K562 (cell line): ENCODE results near the gene SAMD3.

Experiments
- BRCA1 ChIP-seq, 2 experiments: fragments of 450-650 bp in 1 of 2; sonication (generic) in 1 of 2; formaldehyde crosslinking in 1 of 2; IDR thresholded peaks; 2 replicates each; pipeline versions ENCODE4 v1.5.0 to v1.6.1; 2017 to 2020; ENCODE audit warnings: mild to moderate bottlenecking in 1 of 2, missing genetic modification reagents in 1 of 2
- FOXA1 ChIP-seq: fragments of 450-650 bp; IDR thresholded peaks from 2 replicates; pipeline ENCODE4 v1.6.1; 2016; ENCODE audit warnings: mild to moderate bottlenecking, borderline replicate concordance
- FOXM1 ChIP-seq, 2 experiments: fragments of 450-650 bp in 1 of 2; sonication (generic) in 1 of 2; formaldehyde crosslinking in 1 of 2; IDR thresholded peaks; 2 replicates each; pipeline versions ENCODE4 v1.6.1 to v1.9.0; 2017 to 2022; ENCODE audit warnings: low read depth in 2 of 2, mild to moderate bottlenecking in 2 of 2, missing genetic modification reagents in 1 of 2, moderate library complexity in 1 of 2
- HNRNPH1 ChIP-seq: fragments of 200-400 bp; formaldehyde crosslinking; optimal IDR thresholded peaks from 2 replicates; pipeline ENCODE3; 2017; ENCODE audit warnings: low read depth, mild to moderate bottlenecking, low read length, moderate library complexity
- POLR3A ChIP-seq: IDR thresholded peaks from 2 replicates; pipeline ENCODE4 v1.6.1; 2011; ENCODE audit warnings: borderline replicate concordance, mild to moderate bottlenecking, moderate library complexity; ENCODE audit not compliant: insufficient read length, insufficient read depth; ENCODE audit errors: extremely low read depth
- SIX5 ChIP-seq, 2 experiments: IDR thresholded peaks; 2 replicates each; pipeline ENCODE4 v1.6.1; 2011; ENCODE audit warnings: low read length in 2 of 2, borderline replicate concordance in 1 of 2, low read depth in 1 of 2, mild to moderate bottlenecking in 1 of 2, moderate library complexity in 1 of 2; ENCODE audit not compliant: insufficient read depth in 1 of 2
- U2AF2 ChIP-seq: fragments of 200-400 bp; formaldehyde crosslinking; optimal IDR thresholded peaks from 2 replicates; pipeline ENCODE3; 2017; ENCODE audit warnings: low read depth, mild to moderate bottlenecking, low read length
- ZC3H4 ChIP-seq: sonication (generic); formaldehyde crosslinking; IDR thresholded peaks from 2 replicates; pipeline ENCODE4 v1.9.0; 2021; ENCODE audit warnings: missing genetic modification reagents, borderline replicate concordance
- ZNF143 ChIP-seq: sonication (generic); formaldehyde crosslinking; IDR thresholded peaks from 2 replicates; pipeline ENCODE4 v1.9.0; 2022; ENCODE audit warnings: mild to moderate bottlenecking, missing genetic modification reagents
- TF ChIP-seq, protein P1 (sequence below), 3 experiments: IDR thresholded peaks in 2 of 3; conservative IDR thresholded peaks in 1 of 3; 2 replicates each; pipeline ENCODE4 v1.5.1; 2011 to 2012; ENCODE audit warnings: low read length in 3 of 3, mild to moderate bottlenecking in 3 of 3, control low read depth in 2 of 3, improper control_type of control experiment in 1 of 3, inconsistent platforms in 1 of 3, low read depth in 1 of 3, mixed read lengths in 1 of 3, moderate library complexity in 1 of 3; ENCODE audit not compliant: insufficient read depth in 2 of 3
- TF ChIP-seq, protein P2 (sequence below): fragments of 450-650 bp; conservative IDR thresholded peaks from 2 replicates; pipeline ENCODE4 v1.6.1; 2016; ENCODE audit warnings: missing genetic modification characterization, low read depth, mild to moderate bottlenecking, missing compliant biosample characterization, moderate library complexity
- TF ChIP-seq, protein P3 (sequence below): IDR thresholded peaks from 3 replicates; pipeline ENCODE4 v1.6.1; 2011; ENCODE audit warnings: borderline replicate concordance, mild to moderate bottlenecking; ENCODE audit not compliant: insufficient read length, insufficient read depth

DNA sequence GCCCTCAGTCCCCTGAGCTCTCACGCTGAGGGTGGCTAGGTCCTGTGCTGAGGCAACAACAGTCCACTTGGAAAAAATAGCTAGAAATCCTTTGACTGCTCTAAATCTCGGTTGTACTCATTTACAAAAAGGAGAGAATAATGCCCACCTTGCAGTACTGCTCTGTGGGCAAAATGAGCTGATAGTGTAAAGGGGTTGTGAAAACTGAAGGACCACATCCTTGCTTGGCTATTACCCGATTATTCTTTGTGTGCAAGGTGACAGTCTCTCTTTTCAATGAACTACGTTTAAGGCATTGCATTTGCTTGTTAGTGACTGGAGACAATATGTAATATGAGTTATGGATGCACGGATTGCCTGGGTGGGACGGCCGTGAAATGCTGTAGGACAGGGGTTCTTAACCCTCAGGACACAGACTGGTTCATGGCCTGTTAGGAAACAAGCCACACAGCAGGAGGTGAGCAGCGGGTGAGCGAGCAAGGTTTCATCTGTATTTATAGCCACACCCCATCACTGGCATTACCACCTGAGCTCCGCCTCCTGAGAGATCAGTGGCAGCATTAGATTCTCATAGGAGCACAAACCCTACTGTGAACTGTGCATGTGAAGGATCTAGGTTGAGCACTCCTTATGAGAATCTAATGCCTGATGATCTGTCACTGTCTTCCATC lies 14.6 kb downstream of the SAMD3 start:
- TF ChIP-seq BRCA1 (IDR thresholded peaks at IDR 0.05) (no peak), BRCA1 (CRISPR knock-in tag; IDR thresholded peaks at IDR 0.05) (no peak), ZC3H4 (CRISPR knock-in tag) (no peak), SIX5 (IDR thresholded peaks at IDR 0.05; ENCODE audit: borderline replicate concordance in 1 of 2, insufficient read depth in 1 of 2, low read depth in 1 of 2, low read length in 2 of 2) (no peak), HNRNPH1 (no peak), FOXA1 (no peak), U2AF2 (no peak), ZNF143 (CRISPR knock-in tag) (no peak), POLR3A (no peak), FOXM1 (IDR thresholded peaks at IDR 0.05; ENCODE audit: low read depth) (no peak), FOXM1 (CRISPR knock-in tag; IDR thresholded peaks at IDR 0.05; ENCODE audit: low read depth) (no peak)
- TF ChIP-seq, protein P1, sequence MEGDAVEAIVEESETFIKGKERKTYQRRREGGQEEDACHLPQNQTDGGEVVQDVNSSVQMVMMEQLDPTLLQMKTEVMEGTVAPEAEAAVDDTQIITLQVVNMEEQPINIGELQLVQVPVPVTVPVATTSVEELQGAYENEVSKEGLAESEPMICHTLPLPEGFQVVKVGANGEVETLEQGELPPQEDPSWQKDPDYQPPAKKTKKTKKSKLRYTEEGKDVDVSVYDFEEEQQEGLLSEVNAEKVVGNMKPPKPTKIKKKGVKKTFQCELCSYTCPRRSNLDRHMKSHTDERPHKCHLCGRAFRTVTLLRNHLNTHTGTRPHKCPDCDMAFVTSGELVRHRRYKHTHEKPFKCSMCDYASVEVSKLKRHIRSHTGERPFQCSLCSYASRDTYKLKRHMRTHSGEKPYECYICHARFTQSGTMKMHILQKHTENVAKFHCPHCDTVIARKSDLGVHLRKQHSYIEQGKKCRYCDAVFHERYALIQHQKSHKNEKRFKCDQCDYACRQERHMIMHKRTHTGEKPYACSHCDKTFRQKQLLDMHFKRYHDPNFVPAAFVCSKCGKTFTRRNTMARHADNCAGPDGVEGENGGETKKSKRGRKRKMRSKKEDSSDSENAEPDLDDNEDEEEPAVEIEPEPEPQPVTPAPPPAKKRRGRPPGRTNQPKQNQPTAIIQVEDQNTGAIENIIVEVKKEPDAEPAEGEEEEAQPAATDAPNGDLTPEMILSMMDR (IDR thresholded peaks at IDR 0.05 in 2 of 3, conservative IDR thresholded peaks at IDR 0.05 in 1 of 3; ENCODE audit: insufficient read depth in 2 of 3, low read depth in 1 of 3, low read length in 3 of 3), result no peak
- TF ChIP-seq, protein P2, sequence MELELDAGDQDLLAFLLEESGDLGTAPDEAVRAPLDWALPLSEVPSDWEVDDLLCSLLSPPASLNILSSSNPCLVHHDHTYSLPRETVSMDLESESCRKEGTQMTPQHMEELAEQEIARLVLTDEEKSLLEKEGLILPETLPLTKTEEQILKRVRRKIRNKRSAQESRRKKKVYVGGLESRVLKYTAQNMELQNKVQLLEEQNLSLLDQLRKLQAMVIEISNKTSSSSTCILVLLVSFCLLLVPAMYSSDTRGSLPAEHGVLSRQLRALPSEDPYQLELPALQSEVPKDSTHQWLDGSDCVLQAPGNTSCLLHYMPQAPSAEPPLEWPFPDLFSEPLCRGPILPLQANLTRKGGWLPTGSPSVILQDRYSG (tag), result no peak
- TF ChIP-seq, protein P3, sequence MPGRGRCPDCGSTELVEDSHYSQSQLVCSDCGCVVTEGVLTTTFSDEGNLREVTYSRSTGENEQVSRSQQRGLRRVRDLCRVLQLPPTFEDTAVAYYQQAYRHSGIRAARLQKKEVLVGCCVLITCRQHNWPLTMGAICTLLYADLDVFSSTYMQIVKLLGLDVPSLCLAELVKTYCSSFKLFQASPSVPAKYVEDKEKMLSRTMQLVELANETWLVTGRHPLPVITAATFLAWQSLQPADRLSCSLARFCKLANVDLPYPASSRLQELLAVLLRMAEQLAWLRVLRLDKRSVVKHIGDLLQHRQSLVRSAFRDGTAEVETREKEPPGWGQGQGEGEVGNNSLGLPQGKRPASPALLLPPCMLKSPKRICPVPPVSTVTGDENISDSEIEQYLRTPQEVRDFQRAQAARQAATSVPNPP, result no peak
